HG03066 (cell line): Measurements from ENCODE around the gene HNMT.
"Not testable (repeated sequence)": the region's sequence is repeated elsewhere in the genome, so short reads cannot be mapped to it uniquely, and the experiment has no call there.

Experiments
- ATAC-seq: cut with Tn5 transposase; IDR thresholded peaks from one replicate; pipeline ENCODE4 v1.9.1; 2021; ENCODE audit warnings: low read depth; ENCODE audit not compliant: unreplicated experiment

The HNMT gene

GRCh38 chr2:138037090-138037489 lies 72.8 kb downstream of the HNMT start:
- ATAC-seq: no peak

- ATAC-seq: no peak
These were observed 76.3 kb downstream of the HNMT start for GRCh38 chr2:138040616-138041015.

- ATAC-seq: no peak
These were observed 78.0 kb downstream of the HNMT start for GRCh38 chr2:138042311-138042710.

GRCh38 chr2:138043588-138043987 lies 79.3 kb downstream of the HNMT start:
- ATAC-seq: not testable (repeated sequence)

- no peak for ATAC-seq
These were observed 94.2 kb downstream of the HNMT start for GRCh38 chr2:138058427-138058826.

GRCh38 chr2:138059487-138060300 lies 95.4 kb downstream of the HNMT start:
- ATAC-seq: no peak

- no peak for ATAC-seq
These were observed 96.0 kb downstream of the HNMT start for GRCh38 chr2:138060301-138060635.

GRCh38 chr2:138061961-138062360 lies 97.7 kb downstream of the HNMT start:
- no peak for ATAC-seq

GRCh38 chr2:138063181-138063580 lies 98.9 kb downstream of the HNMT start:
- no peak for ATAC-seq
